GM21619 (cell line): Measurements from ENCODE around the gene MYOD1.

Source experiments
- ATAC-seq: cut with Tn5 transposase; IDR thresholded peaks from one replicate; pipeline ENCODE4 v1.9.1; 2021; ENCODE audit not compliant: unreplicated experiment

Gene MYOD1

DNA sequence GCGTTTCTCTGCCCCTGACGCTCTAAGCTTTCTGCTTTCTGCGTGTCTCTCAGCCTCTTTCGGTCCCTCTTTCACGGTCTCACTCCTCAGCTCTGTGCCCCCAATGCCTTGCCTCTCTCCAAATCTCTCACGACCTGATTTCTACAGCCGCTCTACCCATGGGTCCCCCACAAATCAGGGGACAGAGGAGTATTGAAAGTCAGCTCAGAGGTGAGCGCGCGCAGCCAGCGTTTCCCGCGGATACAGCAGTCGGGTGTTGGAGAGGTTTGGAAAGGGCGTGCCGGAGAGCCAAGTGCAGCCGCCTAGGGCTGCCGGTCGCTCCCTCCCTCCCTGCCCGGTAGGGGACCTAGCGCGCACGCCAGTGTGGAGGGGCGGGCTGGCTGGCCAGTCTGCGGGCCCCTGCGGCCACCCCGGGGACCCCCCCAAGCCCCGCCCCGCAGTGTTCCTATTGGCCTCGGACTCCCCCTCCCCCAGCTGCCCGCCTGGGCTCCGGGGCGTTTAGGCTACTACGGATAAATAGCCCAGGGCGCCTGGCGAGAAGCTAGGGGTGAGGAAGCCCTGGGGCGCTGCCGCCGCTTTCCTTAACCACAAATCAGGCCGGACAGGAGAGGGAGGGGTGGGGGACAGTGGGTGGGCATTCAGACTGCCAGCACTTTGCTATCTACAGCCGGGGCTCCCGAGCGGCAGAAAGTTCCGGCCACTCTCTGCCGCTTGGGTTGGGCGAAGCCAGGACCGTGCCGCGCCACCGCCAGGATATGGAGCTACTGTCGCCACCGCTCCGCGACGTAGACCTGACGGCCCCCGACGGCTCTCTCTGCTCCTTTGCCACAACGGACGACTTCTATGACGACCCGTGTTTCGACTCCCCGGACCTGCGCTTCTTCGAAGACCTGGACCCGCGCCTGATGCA lies at the start of gene MYOD1:
Gene MYOD1, plus strand, starts transcription at position 544 of the 910 bp plus-strand sequence. Its CDS starts 212 bp downstream, at position 756.
- ATAC-seq = no peak

DNA sequence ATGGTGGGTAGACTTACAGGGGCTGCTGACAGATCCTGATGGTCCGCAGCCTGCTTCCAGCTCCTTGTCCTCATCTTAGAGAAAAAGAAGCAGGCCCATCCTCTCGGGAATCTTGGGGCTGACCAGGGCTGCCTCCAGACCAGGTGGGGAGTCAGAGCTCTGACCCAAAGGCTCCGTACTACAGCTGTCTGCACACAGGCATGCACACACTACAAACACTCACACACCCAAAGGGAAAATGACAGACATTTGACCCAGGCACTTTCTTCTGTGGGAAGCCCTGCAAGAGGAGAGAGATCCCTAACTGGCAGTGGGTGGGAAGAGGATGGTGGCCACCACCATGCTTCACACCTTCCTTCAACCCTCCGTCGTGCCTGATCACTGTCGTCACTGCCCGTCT lies 46.9 kb upstream of the MYOD1 start:
- ATAC-seq = no peak

DNA sequence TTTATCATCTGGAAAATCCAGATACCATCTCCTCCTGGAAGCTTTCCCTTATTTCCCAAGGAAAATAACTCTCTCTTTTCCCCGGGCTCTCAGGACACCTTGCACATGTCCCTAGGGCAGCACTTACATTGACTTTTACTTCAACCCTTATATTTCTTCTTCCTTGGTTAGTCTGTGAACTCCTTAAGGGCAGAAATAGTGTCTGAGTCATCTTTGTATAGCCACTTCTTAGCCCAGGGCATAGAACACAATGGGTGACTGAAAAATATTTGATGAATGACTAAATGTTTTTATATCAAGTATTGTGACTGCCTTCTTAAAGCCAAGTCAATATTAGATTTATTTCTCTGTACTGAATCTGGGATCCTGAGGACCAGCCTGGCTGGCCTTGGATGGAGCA lies 45.4 kb upstream of the MYOD1 start:
- ATAC-seq = no peak

DNA sequence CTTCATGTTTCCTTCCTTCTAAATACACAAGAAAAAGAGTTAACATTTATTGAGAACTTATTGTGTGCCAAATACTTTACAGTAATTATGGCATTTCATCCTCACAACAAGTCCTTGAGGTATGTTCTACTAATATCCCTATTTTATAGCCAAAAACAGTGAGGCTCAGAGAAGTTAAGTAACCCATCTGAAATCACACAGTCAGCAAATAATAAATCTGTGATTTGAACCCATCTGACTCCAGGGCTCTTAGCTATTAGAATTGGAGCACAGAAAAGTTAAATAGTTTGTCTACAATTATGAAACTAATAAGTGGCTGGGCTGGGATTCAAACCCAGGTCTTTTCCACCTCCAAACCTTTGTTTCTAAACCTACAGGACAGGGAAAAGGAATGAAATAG lies 36.5 kb upstream of the MYOD1 start:
- no peak for ATAC-seq

DNA sequence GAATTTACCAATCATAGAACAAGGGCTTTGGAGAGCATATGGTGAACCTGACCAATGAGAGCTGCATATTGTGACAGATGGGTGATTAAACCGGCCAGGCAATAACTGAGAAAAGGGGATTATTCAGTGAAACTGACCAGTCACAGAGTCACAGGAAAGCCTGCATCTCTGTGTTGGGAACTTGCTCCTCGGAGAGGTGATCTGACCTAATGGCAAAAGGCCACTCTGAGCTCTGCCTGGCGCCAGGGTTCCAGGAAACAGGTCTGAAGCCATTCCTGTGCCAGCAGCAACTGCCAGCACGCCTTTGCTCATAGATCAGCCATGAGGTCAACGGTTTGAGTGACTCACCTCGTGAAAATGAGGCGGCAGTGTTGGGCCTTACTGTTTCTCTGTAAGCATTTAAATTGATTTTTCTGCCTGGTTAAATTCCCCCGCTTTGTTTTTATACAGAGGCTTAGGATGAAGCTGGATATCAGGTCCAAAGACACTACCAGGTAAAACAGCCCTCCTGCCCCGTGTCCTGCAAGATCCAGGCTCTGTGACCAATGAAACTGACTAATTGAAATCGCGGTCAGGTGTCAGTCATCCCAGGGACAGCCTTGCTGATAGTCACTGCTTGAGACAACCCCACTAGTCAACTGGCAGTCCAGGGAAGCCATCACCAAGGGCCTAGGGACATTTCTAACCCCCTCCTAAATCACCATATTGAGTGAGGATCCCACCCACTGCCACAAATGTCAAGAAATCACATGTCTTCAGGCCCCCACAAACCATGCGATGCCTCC lies 35.8 kb upstream of the MYOD1 start:
- no peak for ATAC-seq

DNA sequence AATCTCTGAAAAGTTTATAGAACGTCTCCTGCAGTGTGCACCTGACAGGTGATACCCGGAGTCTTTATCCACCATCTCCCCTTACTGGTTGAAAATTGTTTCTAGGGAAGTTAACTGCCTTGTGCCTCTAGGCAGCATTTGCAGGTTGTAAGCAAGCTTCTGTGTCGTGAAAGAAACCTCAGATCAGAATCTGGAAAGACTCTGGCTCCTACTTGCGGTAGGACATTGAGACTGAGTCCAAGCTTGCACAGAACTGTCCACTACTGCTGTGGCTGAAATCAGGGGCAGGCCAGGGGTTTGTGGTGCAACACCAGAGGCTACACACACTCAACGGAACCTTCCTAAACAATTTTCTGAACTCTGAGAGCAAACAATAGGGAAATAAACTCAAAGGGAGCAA lies 34.8 kb upstream of the MYOD1 start:
- ATAC-seq = no peak

DNA sequence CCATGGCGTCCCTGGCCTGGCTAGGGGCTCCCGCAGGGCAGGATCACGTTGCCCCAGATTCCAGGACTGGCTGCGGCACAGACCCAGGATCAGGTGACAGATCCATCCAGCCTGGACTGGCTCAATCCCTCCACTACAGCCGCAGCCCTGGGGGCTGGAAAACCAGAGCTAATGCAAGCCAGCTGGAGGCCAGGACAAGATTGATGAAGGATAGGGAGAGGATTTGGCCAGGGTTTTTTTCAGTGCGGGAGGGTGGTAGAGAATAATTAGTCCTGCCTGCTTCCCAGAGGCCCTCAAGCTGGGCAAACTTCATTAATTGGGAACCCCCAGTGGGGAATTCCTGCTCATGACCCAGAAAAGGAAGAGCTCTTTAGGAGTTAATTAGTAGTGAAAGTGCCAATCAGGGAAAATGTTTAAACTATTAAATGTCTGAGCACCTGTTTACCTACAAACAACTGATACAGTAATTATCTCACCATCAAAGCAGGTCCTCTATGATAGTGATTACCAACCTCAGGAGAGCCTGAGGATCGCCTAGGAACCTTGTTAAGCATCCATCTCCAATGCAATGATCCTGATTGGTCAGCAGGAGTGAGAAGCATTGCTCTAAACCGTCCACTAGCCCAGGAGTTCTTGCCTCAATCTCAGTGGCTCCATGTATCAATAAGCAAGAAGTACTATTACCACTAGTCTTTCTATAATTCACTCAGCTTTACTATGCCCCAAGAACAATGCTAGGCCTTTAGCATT lies 33.0 kb upstream of the MYOD1 start:
- no peak for ATAC-seq

DNA sequence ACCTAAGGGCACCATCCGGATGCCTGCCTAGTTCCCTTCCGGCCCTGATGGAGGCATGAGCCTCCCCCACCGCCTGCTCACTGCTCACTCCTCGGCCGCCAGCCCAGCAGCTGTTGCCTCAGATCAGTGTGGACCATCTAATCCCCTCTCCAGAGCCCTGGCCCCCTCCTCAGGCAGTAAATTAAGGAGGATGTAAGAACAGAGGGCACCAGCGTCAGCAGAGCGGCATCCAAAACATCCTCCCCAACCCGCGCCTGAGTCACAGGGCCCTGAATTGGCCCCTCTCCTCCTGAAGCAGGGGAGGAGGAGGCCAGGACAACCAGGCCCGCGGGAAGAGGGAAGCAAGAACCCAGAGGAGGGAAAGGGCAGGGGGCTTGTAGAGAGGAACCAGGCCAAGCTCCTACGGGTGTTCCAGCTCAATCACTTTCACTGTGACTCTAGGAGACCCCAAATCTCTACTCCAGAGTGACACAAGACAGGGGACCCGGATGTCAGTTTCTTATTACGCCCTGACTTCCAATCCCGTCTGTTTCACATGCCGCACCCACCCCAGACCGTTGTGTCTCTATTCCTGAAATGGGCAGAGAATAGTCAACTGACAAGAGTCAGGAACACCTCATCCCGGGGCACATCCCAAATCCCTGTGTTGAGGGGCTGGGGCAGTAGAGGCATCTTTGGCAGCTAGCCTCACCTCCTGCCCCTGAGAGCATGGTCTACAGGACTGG lies 31.3 kb upstream of the MYOD1 start:
- ATAC-seq = no peak

DNA sequence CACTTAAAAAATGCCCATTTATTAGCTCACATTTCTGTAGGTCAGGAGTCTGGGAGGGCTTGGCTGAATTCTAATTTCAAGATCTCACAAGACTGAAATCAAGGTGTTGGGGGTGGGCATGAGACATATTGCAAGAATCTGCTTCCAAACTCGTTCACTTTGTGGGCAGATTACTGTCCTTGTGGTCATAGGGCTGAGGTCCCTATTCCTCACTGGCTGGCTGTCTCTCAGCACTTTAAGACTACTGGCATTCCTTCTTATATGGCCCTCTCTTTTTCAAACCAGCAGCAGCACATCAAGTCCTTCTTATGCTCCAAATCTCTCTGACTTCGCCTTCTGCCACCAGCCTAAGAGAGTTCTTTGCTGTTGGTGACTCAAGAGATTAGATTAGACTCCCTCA lies 27.8 kb upstream of the MYOD1 start:
- no peak for ATAC-seq

DNA sequence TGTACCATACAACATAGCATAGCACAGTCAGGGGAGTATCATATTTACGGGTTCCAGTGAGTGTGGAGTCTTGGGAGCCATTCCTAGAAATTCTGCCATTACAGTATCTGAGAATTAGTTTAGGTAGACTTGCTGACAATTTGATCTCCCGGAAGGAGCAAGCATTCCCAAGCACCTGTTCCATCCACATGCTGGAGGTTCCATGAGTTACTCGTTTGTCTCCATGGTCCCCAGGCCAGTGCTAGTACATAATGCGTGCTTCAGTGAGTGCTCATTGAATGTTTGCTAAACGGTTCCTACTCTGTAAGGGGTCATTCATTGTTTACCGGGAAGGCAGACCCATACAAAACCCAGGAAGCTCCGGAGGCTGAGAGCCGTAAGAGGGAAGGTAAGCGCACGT lies 27.4 kb upstream of the MYOD1 start:
- no peak for ATAC-seq

DNA sequence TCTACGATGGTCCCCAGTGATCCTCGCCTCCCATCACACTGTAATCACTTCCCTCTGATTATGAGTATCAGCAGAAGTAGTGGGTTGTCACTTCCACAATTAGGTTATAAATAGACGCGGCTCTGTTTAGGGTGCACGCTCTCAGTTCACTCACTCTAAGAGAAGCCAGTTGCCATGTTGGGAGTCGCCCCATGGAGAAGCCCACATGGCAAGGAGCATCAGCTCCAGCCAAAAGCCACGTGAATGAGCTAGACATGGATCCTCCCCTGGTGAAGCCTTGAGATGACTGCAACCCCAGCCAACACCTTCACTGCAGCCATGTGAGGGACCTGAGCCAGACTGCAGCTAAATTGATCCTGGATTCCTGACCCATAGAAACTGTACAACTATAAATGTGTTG lies 26.4 kb upstream of the MYOD1 start:
- ATAC-seq = no peak

DNA sequence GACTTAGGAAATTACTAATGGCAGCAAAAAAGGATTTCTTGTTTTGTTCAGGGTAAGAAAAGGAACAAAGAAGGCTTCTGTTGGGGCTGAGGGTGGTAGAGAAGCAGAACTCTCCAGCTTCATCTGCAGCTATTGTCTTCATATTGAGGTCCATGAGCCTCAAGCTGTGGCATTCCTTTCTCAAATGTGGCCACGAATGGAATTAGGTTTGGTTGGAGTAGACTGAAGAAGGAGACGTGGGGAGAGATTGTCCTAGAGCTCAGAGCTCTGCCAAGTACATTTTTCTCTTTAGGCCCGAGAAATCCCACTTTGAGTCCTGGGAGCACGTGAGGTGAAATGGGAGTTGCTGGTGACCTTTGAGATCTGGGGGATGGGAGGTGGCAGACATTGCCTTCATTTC lies 25.8 kb upstream of the MYOD1 start:
- ATAC-seq = no peak

DNA sequence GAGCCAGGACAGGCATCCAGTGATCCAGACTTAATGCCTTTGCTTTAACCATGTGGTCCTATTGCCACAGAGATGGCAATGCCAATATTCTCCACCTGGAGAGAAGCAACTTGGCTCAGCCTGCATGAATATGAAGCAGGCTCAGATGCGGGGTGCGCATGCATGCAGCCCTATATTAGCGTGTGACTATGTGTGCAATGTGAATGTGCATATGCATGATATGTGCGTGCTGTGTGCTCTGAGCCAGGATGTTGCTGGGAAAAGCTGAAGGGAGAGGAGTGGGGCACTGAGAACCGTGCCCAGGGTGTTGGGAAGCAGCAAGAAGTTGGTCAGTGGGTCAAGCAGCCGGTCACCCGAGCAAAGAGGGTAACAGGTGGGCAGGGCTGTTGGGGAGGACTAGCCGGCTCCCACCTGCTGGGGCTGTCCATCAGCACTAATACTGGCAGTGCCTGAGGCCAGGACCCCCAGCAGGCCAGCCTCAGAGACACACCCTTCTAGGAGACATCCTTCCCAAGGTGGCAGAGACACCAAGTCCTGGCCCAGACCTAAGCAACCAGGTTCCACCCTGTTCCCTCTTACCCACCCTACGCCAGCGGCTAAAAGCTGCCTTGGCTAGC lies 24.8 kb upstream of the MYOD1 start:
- ATAC-seq = no peak

DNA sequence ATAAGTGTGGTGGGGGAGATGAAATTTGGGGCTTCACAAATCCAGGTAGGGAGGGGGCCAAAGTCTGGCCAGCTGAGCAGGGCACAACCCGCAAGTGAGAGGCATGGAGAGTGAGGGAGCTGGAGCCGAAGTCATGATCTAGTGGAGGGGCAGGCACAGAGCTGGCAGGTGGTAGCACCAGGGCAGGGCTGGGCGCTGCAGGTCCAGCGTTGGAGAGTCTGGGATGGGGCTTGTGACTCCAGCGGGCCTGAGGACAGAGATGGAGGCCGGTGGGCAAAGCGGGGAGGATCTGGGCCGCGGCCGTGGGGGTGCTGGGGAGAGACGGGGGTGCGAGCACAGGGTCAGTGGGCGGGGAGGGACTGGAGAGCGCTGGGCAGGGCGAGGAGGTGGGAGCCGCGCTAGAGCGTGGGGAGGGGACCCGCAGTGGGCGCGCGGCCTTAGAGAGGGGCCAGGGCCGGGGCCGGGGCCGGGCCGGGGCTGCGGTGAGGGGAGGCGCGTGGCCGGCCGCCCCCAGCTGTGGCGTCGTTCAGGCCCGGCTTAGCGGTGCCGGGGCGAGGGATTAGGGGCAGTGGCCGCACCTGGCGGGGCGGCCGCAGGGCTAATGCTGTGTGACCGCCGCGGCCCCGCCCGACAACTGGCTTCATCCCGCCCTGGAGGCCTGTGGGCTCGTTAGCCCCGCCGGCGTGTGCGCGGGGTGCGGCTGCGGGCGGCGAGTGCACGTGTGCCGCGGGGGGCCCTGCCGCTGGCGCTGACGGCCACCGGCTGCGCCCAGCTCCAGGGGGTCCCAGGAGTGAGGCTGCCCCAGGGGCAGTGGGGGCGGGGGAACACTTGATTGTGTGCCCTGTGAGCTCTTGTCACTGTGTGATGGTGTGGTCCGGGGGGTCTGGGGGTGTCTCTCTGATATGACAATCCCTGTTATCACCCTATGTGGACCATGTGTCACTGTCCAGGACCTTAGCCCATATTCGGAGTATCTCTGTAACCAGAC lies 23.6 kb upstream of the MYOD1 start:
- ATAC-seq = no peak

DNA sequence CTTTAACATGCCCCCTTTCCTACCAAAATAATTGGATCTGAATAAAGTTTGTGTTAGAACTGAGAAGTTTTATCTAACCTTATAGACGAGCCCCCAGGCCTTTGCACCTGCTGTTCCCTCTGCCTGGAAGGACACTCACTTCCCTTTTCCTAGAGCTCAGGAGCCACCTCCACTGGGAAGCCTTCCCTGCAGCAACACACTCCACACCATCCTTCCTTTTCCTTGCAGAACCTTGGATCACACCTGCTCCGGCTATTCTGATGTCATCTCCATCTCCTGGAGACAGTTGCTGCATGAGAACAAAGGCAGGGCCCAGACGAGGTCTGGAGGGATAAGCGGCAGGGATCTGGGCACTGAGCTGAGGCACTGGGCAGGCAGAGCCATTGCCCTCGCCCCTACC lies 22.6 kb upstream of the MYOD1 start:
- ATAC-seq = no peak

DNA sequence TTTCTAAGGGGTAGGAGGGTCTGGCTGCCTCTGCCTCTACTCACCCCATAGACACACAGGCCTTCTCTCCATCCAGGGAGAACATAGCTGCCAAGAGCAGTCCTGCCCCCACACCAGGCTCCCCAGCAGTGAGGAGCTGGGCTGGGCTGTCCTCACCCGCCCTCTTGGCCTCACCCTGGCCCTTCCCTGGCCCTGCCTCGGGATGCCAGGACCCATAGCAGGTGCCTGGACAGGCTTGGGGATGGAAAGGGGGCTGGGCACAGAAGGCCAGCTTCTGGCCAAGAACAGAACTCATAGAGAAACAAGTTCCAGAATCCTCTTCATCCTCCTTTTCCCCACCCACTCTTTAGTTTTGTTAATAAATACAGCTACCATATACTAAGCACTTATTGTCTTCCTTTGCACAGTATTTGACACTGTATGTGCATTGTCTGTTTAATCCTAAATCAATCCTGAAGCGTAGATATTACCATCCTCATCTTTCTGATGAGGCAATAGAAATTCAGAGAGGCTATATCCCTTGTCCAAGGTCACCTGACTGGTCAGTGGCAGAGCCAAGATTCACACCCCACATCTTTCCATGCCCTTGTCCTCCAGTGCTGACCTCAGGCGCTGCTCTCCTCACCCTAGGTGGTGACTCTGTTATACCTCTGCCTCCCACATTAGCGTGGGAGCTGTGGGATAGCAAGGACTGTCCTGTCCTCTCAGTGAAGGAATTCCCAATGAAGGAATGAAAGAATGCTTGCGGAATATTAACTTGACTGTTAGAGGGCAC lies 22.0 kb upstream of the MYOD1 start:
- ATAC-seq = no peak

DNA sequence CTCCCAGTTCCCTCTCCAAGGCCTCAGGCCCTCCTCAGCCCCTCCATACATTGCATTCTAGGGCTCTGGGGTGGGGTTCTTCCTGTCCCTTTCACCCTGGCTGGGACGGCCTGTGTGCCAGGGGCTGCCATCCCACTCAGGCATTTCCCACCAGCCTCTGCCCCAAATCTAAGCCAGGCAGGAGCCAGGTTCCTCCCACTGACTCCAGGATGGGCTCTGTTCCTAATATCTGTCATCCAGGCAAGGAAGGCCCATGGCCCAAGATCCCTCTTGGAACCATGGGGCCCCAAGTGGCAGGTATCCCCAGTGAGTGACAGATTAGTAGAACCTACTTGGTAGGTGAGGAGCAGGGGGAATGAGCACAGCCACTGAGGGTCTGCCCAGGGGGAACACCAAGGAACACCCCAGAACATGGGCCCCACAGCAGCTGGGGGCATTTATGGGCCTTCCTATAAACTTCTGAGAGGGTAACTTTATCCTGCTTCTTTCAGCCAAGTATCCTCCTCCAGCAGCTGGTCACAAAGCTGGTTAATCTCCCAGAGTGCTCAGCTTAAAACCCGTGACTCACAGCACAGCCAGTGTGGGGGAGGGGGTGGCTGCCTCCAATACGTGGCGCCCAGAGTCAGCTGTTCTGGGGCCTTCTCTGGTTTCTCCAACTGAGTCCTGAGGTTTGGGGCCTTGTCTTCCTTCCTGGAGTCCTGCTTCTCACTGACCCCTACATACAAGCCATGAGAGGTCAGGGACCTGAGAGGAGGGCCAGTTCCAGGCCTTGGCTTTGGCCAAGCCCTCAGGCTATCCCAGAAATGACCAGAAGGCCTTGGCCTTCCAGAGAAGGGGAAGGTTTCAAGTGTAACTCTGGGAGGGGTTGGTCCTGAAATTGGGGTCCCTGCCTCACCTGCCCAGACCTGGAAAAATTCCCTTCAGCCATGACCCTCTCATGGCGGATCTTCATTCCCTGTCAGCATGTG lies 19.9 kb upstream of the MYOD1 start:
- ATAC-seq = no peak
